ENCODE data around the gene C1orf94. TPM values are rescaled to one million over a fixed set of nuclear protein-coding genes. Genes with fewer than 3 reads are reported as not detected.

C1orf94 gene
- total and polyA plus RNA-seq, 2 of the 8 experiments (the other 6 are each of a cell fraction or from before 2014, with no cell fraction given) = 5.8 to 12.5 TPM

GRCh38 chr1:34164771-34165391 lies 11.8 kb upstream of the C1orf94 start, which contains the start of gene CSMD2 (continued):
- TF ChIP-seq CHD7 (IDR thresholded peaks at IDR 0.05; ENCODE audit: insufficient replicate concordance, low read length) = no peak
- peak; percentile 93 for TF ChIP-seq TAF1 (IDR thresholded peaks at IDR 0.05; ENCODE audit: low read depth, low read length)
- TF ChIP-seq BRCA1 (IDR thresholded peaks at IDR 0.05; ENCODE audit: low read depth, low read length) = no peak
- no peak for TF ChIP-seq CEBPB (IDR thresholded peaks at IDR 0.05; ENCODE audit: low read depth, low read length)
- no peak for TF ChIP-seq JUN (IDR thresholded peaks at IDR 0.05; ENCODE audit: low read depth, low read length)
- 0 out of 2 replicates have a peak, but pooled peaks have one; percentile 27 for TF ChIP-seq ATF2 (IDR thresholded peaks at IDR 0.05; ENCODE audit: low read length)
- TF ChIP-seq CREB1 (IDR thresholded peaks at IDR 0.05) = peak; percentile 45; the same call in 1 of the 2 replicates
- no peak for TF ChIP-seq TEAD4 (IDR thresholded peaks at IDR 0.05; ENCODE audit: low read depth, low read length)
- TF ChIP-seq CHD1 (IDR thresholded peaks at IDR 0.05; ENCODE audit: low read depth, low read length) = peak; percentile 58; the same call in 1 of the 2 replicates
- no peak for TF ChIP-seq SP4 (IDR thresholded peaks at IDR 0.05; ENCODE audit: low read length)

All from H1 (cell line).